GM12872 (cell line): Measurements from ENCODE around the gene SPINDOC.

Experiments
- TF ChIP-seq, protein P1 (sequence below): IDR thresholded peaks from 3 replicates; pipeline ENCODE4 v1.5.1; 2011; ENCODE audit warnings: low read depth, mild to moderate bottlenecking, low read length, moderate library complexity; ENCODE audit not compliant: insufficient read depth

Gene SPINDOC

DNA sequence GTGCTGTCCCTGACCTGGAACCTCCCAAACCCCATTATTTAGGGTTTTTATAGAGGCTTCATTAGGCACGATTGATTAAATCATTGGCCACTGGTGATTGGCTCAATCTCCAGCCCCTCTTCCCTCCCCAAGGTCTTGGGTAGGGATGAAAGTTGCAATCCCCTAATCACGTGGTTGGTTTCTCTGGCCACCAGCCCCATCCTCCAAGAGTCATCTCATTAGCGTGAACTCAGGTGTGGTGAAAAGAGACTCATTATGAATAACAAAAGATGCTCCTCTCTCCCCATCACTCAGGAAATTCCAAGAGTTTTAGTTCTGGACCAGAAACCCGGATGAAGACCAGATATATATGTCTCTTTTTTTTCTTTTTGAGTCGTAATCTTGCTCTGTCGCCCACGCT, 18.1 kb downstream of the SPINDOC start:
- TF ChIP-seq, protein P1, sequence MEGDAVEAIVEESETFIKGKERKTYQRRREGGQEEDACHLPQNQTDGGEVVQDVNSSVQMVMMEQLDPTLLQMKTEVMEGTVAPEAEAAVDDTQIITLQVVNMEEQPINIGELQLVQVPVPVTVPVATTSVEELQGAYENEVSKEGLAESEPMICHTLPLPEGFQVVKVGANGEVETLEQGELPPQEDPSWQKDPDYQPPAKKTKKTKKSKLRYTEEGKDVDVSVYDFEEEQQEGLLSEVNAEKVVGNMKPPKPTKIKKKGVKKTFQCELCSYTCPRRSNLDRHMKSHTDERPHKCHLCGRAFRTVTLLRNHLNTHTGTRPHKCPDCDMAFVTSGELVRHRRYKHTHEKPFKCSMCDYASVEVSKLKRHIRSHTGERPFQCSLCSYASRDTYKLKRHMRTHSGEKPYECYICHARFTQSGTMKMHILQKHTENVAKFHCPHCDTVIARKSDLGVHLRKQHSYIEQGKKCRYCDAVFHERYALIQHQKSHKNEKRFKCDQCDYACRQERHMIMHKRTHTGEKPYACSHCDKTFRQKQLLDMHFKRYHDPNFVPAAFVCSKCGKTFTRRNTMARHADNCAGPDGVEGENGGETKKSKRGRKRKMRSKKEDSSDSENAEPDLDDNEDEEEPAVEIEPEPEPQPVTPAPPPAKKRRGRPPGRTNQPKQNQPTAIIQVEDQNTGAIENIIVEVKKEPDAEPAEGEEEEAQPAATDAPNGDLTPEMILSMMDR: no peak

DNA sequence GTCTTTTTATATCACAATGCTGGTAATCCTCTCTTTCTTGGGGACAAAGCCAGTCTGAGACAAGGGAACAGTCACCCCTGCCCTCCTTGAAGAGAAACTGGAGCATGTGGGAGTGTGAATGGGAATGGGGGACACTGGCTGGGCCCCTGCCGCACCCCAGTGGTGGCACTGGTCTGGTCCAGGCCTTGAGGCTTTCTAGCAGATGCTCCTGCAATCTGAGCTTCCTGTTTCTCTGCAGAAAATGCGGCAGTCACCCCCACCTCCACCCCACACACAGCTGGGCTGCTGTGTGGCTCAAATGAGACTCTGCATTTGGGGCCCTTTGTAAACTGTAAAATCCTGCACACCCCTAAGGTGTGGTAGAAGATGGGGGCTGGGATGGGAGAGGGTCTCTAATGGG, 19.1 kb downstream of the SPINDOC start:
- TF ChIP-seq, protein P1: no peak

DNA sequence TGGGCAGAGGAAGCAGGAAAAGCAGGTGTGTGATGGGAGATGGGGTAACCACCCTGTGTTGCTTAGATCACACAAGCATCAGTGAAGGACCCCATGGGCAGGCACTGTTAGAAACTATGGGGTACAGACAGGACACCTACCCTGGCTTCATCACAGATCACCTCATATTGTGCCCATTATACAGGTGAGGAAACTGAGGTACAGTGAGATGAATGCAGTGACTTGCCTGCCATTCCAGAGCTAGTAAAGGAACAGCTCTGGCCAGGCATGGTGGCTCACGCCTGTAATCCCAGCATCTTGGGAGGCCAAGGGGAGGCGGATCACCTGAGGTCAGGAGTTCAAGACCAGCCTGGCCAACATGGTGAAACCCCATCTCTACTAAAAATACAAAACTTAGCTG, 19.8 kb downstream of the SPINDOC start:
- TF ChIP-seq, protein P1: no peak

DNA sequence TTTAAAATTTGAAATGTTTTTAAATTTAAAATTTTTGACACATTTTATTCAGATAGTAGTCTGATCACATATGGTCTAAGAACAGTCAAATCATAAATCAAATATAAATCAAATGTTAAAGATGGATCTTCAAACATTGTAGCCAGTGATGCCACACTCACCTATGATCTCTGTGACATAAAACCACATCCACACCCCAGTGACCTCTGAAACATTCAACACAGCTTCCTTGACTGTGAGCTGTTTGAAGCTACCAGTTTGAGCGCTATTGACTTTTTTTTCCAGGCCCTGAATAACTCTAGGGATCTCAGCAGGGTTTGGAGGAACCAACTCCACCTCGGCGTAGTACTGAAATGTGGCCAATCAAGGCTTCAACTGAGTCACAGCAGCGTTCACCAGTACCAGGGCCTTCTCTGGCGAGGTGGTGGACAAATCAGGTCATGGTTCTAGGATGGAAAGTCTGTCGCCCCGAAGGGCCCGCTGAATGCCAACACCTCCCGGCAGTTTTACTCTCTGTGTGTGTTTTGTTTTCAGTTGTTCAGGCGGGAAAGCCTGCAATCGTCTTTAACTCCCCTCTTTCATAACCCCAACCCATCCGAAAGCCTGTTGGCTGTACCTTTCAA, 21.4 kb downstream of the SPINDOC start:
- TF ChIP-seq, protein P1: no peak

DNA sequence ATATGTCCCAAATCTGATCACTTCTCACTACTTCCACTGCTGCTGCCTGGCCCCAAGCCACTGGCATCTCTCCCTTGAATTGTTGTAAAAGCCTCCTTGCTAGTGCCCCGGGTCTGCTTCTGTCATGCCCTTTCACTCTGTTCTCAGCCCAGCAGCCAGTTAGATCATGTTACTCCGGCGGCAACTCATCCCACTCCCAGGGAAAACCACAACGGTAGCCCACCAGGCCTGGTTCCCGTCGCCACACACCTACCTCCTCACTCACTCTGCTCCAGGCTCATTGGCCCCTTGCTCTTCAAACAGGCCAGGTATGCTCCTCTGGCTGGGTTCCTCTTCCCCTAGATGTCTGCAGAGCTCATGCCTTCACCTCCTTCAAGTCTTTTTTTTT, 21.9 kb downstream of the SPINDOC start:
- TF ChIP-seq, protein P1: no peak

DNA sequence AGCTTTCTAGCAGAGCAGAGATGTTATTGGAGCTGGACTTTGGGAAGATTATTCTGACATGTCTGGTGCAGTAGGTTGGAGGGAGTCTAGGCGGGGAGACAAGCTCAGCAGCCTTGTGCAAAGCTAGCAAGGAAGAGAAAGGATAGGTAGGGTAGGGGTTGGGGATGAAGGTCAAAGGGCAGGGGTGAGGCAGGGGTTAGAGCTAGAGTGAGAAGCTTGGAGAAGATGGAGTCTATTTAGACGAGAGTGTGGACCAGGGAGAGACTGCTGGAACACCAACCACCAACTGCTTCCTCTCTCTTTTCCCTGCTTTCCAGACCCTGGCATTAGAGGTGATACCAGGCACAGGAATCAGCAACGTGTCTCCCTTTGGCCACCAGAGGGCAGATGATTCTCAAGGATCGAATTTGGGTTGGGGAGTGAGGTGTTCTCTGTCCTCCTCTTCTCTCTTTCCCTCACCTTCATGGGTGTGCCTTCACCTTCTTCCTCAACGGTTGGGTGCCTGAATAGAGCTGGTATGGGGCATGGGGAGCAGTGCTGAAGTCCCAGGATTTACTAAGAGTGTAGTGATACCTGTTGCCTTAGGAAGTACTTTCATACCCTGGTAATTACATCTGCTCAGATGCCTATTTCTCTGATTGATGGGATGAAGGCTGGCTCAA, 23.9 kb downstream of the SPINDOC start:
- TF ChIP-seq, protein P1: peak; percentile 93

DNA sequence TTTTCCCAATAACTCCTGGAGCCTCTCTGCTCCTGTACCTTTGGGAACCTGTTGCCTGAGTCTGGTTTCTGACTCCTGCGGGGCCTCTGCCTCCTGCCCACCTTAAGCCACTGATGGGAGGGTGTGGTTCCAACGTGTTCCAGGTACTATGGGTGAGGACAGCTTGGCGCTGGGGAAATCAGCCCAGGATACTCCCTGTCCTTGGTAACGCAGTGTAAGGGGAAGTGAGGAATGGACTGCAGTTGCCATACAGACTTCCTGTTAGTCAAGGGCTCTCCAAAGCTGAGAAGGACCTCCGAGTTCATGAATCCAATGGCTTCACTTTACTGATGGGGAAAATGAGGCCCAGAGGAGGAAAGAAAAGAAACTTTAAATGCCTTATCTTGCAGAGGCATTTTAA, 24.5 kb downstream of the SPINDOC start:
- TF ChIP-seq, protein P1: no peak
